Measurements from ENCODE around the gene RHOJ.

RHOJ gene

GRCh38 chr14:63328787-63329737, 124.8 kb downstream of the RHOJ start:
- Histone ChIP-seq H3K36me3 (ENCODE audit: control insufficient read depth, insufficient read depth, low read length) (no peaks in the 10 kb centered on the region), H3K4me3 (ENCODE audit: extremely low read depth, insufficient read depth, low read length, poor library complexity, severe bottlenecking) (no peak overlapping the region), H3K27ac (ENCODE audit: low read depth, low read length, severe bottlenecking) (no peak overlapping the region), H3K4me1 (ENCODE audit: control insufficient read depth, insufficient read depth, low read length, poor library complexity, severe bottlenecking) (no peaks in the 10 kb centered on the region), H3K9me3 (ENCODE audit: control insufficient read depth, low read length) (no peaks in the 10 kb centered on the region)
- WGBS, 2 experiments (ENCODE audit: insufficient coverage in 2 of 2) = 91 to 100% methylated on average over 1 to 2 of the region's 6 CpGs

GRCh38 chr14:63342371-63342770, 138.1 kb downstream of the RHOJ start:
- 92 to 93% methylated on average over 4 to 6 of the region's 7 CpGs for WGBS, 2 experiments (ENCODE audit: insufficient coverage in 2 of 2)
- H3K36me3 ChIP-seq (ENCODE audit: control insufficient read depth, insufficient read depth, low read length) = no peaks in the 10 kb centered on the region
- no peaks in the 10 kb centered on the region for H3K9me3 ChIP-seq (ENCODE audit: control insufficient read depth, low read length)
- no peaks in the 10 kb centered on the region for H3K4me1 ChIP-seq (ENCODE audit: control insufficient read depth, insufficient read depth, low read length, poor library complexity, severe bottlenecking)
- no peak overlapping the region for H3K4me3 ChIP-seq (ENCODE audit: extremely low read depth, insufficient read depth, low read length, poor library complexity, severe bottlenecking)
- H3K27ac ChIP-seq (ENCODE audit: low read depth, low read length, severe bottlenecking) = no peak overlapping the region
